CD4-positive, alpha-beta memory T cell (primary cell): ENCODE data around the gene IGFBP5. TPM values are rescaled to one million over a fixed set of nuclear protein-coding genes. Genes with fewer than 3 reads are reported as not detected.

Experiments used
- polyA plus RNA-seq, 2 donors: library from polyadenylated mRNA; unstranded; fragments of 300-500 nt; fragmentation: Illumina TruSeq; gene quantifications; one replicate each; pipeline ENCODE4 v1.2.3, GENCODE V29; 2021
- total RNA-seq, 2 experiments: library from RNA; stranded (reverse); gene quantifications; one replicate each; pipeline ENCODE4 v1.2.3, GENCODE V29; 2021

Gene IGFBP5
- total and polyA plus RNA-seq, 4 experiments from 2014 or later: 0.23 TPM; not detected in 3

Other genes with a start within 250 kb of the IGFBP5 start
- 1,000 to 10,000 TPM; 3,034 to 3,213 TPM for gene RPL37A, start 196.7 kb downstream of the IGFBP5 start, total RNA-seq
- gene RPL37A, start 196.7 kb downstream of the IGFBP5 start, polyA plus RNA-seq: 1,000 to 10,000 TPM; 1,713 to 3,751 TPM
- not detected for gene IGFBP2, start 62.1 kb downstream of the IGFBP5 start, total RNA-seq
- not detected for gene IGFBP2, start 62.1 kb downstream of the IGFBP5 start, polyA plus RNA-seq
- not detected for gene TNP1, start 164.5 kb upstream of the IGFBP5 start, total RNA-seq
- gene TNP1, start 164.5 kb upstream of the IGFBP5 start, polyA plus RNA-seq: not detected